HG03097 (cell line): ENCODE results near the gene SPSB3.
A peak's percentile ranks its signal among the peaks of the same experiment; 100 is the strongest.

Source experiments
- ATAC-seq: cut with Tn5 transposase; IDR thresholded peaks from one replicate; pipeline ENCODE4 v1.9.1; 2021; ENCODE audit not compliant: unreplicated experiment, low FRiP score

Gene SPSB3

DNA sequence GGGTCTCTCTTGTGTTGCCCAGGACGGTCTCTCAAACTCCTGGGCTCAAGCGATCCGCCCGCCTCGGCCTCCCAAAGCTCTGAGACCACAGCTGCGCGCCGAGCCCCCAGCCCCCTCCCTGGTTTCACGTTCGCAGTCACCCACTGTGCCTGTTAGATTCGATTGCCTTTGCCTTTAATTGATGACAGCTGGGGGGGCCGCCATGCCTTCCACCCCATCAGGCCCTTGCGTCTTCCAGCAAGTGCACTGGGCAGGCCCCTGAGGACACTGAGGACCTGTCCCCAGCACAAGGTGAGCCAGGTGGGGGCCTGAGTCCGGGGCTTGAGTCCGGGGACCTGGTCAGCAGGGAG lies 7.9 kb upstream of the SPSB3 start:
- no peak for ATAC-seq

DNA sequence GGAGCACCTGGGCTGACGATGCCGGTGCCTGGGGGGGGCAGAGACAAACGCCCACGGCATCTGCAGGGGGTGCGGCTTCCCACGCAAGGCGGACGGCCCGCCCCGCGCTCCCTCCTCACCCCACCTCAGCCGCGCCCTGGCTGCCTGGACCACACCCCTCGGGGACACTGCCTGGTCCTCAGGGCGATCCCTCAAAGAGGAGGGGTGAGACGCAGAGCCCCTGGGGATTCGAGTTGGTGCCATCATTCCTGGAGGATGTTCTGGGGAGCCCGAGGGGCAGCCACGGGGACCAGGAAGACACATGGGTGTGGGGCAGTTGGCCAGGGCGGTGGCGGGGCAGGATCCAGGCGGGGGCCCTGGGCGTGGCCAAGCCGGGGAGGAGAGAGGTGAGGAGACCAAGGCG lies 7.3 kb upstream of the SPSB3 start:
- ATAC-seq: no peak

DNA sequence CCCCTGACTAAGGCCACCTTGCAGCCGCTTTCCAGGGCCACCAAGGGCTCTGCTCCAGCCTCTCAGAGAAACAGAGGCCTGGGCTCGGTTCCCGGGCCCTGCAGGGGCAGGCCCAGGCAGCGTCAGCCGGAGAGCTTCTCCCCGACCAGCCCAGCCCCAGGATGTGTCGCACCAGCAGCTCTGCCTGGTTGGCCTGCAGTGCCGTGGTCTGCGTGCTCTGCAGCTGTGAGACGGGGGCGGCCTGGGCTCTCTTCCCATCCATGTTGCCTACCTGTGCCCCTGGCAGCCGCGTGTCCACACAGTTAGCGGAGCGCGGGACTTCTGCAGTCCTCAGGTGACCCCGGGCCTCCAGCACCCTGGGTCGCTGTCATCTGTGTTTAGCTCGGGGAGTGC lies 6.3 kb upstream of the SPSB3 start:
- no peak for ATAC-seq

DNA sequence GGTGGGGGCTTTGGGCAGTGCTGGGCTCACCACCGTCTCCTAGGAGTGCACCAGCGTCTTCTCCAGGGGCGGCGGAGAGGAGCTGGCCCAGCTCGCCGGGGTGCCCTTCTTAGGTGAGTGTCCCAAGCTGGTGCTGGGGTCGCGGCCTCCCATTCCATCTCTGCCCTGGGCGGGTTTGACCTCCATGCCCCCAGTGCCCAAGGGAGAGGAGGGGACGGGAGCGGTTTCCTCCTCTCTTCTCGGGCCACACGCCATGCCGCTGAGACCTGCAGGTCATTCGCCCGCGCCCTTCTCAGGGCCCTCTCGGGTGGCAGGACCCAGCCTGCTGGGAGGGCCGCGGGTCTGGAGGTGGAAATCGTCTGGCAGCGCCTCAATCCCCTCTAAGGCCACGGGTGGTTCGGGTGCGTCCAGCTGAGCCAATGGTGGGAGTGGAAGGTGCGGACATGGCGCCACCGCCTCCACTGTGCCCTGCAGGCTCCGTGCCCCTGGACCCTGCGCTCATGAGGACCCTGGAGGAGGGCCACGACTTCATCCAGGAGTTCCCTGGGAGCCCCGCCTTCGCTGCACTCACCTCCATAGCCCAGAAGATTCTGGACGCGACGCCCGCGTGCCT lies 5.8 kb upstream of the SPSB3 start:
- no peak for ATAC-seq

- no peak for ATAC-seq
Measured at GRCh38 chr16:1787322-1788094, 5.1 kb upstream of the SPSB3 start.

- no peak for ATAC-seq
Measured at GRCh38 chr16:1787056-1787321, 4.6 kb upstream of the SPSB3 start.

- ATAC-seq: no peak
Measured at GRCh38 chr16:1786242-1787055, 4.1 kb upstream of the SPSB3 start.

DNA sequence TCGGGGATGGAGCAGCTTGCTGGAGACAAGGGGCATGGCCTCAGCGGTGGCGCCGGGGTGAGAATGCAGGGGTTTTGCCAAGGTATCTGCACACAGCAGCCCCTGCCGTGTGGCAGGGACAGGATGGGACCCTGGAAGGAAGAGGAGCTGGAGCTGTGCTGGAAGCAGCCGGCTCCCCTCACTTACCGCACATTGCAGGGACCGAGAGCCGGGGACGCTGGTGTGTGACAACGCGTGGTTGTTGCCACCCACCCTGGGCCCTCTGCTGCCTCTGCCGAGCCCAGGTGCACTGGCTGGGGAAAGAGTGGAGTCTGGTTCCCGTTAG lies 3.4 kb upstream of the SPSB3 start:
- ATAC-seq: no peak

DNA sequence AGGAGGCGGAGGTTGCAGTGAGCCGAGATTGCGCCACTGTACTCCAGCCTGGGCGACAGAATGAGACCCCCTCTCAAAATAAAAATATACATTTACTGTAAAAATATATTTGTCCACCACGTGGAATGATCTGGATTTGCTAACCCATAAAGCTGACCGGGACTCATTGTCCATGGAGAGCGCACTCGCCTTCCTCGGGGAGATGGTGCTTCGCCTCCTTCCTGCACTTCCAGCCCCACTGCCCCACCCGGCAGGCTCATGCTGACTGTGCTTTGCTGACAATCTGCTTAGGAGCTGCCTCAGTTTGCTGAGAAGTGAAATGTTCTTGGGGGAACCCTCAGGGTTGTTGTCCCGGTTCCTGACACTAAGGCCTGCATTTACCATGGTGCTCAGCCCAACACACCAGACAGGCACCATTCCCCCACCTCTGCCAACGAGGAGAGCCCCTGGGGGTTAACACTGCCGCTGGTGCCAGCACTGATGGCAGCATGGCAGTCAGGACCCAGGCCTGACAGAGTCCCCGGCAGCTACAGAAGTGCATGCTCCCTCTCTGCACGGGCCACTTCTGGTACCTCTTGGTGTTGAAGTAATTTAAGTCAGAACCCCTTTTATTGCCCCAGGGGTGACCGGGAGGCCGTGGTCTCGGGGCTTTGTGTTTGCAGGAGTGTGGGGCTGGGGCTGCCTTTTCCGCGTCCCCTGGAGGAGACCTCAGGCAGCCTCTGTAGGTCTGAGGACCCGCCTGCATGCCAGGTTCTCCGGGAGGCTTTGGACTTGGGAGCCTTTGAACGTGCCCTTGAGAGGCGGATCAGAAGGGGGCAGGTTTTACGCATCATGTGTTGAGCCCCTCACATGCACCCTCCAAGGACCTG lies 2.8 kb upstream of the SPSB3 start:
- no peak for ATAC-seq

- peak; percentile 12 for ATAC-seq
Measured at GRCh38 chr16:1781758-1782407, 488 bp downstream of the SPSB3 start.

- ATAC-seq: no peak
Measured at GRCh38 chr16:1781254-1781653, 1.1 kb downstream of the SPSB3 start.

DNA sequence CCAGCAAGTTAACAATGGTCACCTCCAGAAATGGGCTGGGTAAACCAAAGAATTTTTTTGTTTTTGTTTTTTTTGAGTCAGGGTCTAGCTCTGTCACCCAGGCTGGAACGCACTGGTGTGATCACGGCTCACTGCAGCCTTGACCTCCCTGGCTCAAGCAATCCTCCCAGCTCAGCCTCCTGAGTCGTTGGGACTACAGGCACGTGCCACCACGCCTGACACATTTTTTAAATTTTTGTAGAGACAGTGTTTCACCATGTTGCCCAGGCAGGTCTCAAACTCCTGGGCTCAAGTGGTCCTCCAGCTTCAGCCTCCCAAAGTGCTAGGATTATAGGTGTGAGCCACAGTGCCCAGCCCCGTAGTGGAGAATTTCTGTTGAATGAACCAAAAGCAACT lies 1.7 kb downstream of the SPSB3 start:
- no peak for ATAC-seq

GRCh38 chr16:1779741-1780676 lies 2.4 kb downstream of the SPSB3 start:
- no peak for ATAC-seq

GRCh38 chr16:1779234-1779701 lies 3.1 kb downstream of the SPSB3 start:
- ATAC-seq: no peak

DNA sequence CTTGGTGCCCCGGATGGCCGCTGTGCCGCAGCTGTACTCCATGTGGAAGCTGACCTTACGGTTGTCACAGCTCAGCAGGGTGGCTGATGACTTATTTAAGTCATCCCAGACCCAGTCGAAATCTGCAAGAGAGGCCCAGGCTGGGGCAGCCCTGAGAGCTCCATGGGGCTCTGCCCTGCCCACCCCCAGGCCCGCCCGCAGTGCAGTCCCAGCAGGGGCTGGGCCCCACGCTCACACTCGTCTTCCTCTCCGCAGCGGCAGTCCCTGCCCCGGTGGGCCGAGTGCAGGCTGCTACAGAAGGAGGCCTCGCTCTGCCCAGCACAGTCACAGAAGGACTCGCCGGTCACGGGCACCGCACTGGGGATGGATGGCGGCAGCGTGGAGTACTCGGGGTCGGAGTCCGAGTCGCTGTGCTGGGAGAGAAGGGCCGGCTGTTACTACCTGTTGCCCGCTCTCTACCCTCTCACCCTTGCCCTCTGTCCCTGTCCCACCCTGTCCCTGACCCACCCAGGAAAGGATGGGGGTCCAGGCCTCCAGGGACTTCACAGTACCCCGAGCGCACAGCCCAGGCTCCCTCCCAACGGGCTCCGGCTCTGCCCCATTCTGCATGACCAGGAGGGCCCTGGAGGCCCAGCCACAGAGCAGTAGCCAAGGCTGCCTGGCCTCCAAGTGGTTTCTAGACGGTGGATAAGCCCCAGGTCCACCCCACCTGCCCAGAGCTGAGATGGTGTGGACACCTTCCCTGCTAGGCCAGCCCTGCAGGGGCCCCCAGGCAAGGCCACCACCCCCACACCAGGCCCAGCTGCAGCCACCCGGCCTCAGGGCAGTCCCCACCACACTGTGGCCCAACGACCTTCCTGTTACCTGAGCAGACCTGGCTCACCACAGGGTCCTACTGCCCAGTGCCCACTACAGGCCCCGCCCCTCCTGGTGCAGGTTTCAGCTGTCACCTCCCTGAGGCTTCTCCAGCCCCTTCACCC lies 3.9 kb downstream of the SPSB3 start:
- no peak for ATAC-seq

- ATAC-seq: no peak
Measured at GRCh38 chr16:1777375-1778199, 4.8 kb downstream of the SPSB3 start.

- ATAC-seq: no peak
Measured at GRCh38 chr16:1776991-1777374, 5.4 kb downstream of the SPSB3 start.

DNA sequence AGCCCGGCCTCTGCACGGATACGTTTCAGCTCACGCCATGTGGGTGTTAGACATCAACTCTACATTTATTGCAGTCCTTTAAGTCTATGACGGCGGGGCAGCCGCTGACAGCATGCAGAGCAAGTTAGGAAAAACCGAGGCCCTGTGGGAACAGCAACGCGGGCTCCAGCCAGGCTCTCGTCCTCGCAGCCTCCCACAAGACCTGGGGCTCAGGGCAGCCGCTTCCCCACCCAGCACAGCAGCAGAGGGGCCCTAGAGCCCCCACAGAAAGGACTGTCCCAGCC lies 5.8 kb downstream of the SPSB3 start:
- ATAC-seq: no peak
